K562 (cell line): ENCODE data around the gene KCNJ10. TPM values are rescaled to one million over a fixed set of nuclear protein-coding genes. Genes with fewer than 3 reads are reported as not detected.

Source experiments
- CCNT2 ChIP-seq: IDR thresholded peaks from 2 replicates; pipeline ENCODE4 v1.6.1; 2011; ENCODE audit warnings: borderline replicate concordance, low read depth, mild to moderate bottlenecking, moderate library complexity, mixed read lengths, low read length; ENCODE audit not compliant: insufficient read length; ENCODE audit errors: extremely low read depth
- CEBPZ ChIP-seq: fragments of 150-350 bp; IDR thresholded peaks from 2 replicates; pipeline ENCODE4 v1.6.1; 2014; ENCODE audit warnings: low read depth, mild to moderate bottlenecking, low read length, borderline replicate concordance
- FOS ChIP-seq: IDR thresholded peaks from 3 replicates; pipeline ENCODE4 v1.6.1; 2011; ENCODE audit not compliant: insufficient read length; ENCODE audit errors: extremely low read depth
- ID3 ChIP-seq, 2 experiments: fragments of 250-450 bp in 1 of 2; fragments of 450-650 bp in 1 of 2; sonication (Bioruptor Pico) in 1 of 2; IDR thresholded peaks; 2 replicates each; pipeline versions ENCODE4 v1.6.1 to v1.8.0; 2016 to 2021; ENCODE audit warnings: mild to moderate bottlenecking in 2 of 2, moderate library complexity in 2 of 2, missing compliant biosample characterization in 1 of 2, missing genetic modification characterization in 1 of 2
- MAX ChIP-seq: sonication (generic); formaldehyde crosslinking; IDR thresholded peaks from 2 replicates; pipeline ENCODE4 v1.9.0; 2022; ENCODE audit warnings: mild to moderate bottlenecking, missing genetic modification reagents
- MBD1 ChIP-seq: fragments of 250-450 bp; sonication (Bioruptor Pico); IDR thresholded peaks from 2 replicates; pipeline ENCODE4 v1.8.0; 2022; ENCODE audit warnings: inconsistent platforms
- NR1H2 ChIP-seq: sonication (generic); formaldehyde crosslinking; IDR thresholded peaks from 2 replicates; pipeline ENCODE4 v1.4.0; 2020; ENCODE audit warnings: mild to moderate bottlenecking, missing genetic modification reagents
- NR2C1 ChIP-seq, 2 experiments: fragments of 450-650 bp; IDR thresholded peaks; 2 replicates each; pipeline ENCODE4 v1.6.1; 2017; ENCODE audit warnings: mild to moderate bottlenecking in 2 of 2, antibody characterized with exemption in 1 of 2, inconsistent platforms in 1 of 2, missing compliant biosample characterization in 1 of 2, missing genetic modification characterization in 1 of 2
- PKNOX1 ChIP-seq: fragments of 450-650 bp; IDR thresholded peaks from 2 replicates; pipeline ENCODE4 v1.6.1; 2016
- PREB ChIP-seq: sonication (generic); formaldehyde crosslinking; IDR thresholded peaks from 2 replicates; pipeline ENCODE4 v1.8.1; 2023; ENCODE audit warnings: mild to moderate bottlenecking, missing genetic modification reagents
- TFE3 ChIP-seq: fragments of 450-650 bp; formaldehyde crosslinking; IDR thresholded peaks from 2 replicates; pipeline ENCODE4 v1.4.0; 2020; ENCODE audit warnings: mild to moderate bottlenecking, mixed read lengths
- XRCC5 ChIP-seq: fragments of 200-400 bp; formaldehyde crosslinking; IDR thresholded peaks from 2 replicates; pipeline ENCODE4 v1.6.1; 2017; ENCODE audit warnings: low read depth, mild to moderate bottlenecking, low read length
- ZNF263 ChIP-seq: sonication (generic); formaldehyde crosslinking; IDR thresholded peaks from 2 replicates; pipeline ENCODE4 v1.8.0; 2022; ENCODE audit warnings: mild to moderate bottlenecking, missing genetic modification reagents, borderline replicate concordance
- polyA plus RNA-seq, 8 experiments: library from polyadenylated mRNA; depleted of rRNA in 4 of 8; stranded (reverse) in 5 of 8; unstranded in 3 of 8; fragments of >200 nt; fragmentation: Nextera tagmentation in 2 of 8; fragmentation: Illumina TruSeq in 1 of 8; extraction: Ambion mirVana in 2 of 8; extraction: Trizol in 1 of 8; gene quantifications; 2 replicates each; pipeline versions ENCODE4 v1.2.1 to v1.2.3, GENCODE V29; 2011 to 2014; ENCODE audit warnings: inconsistent platforms in 1 of 8, missing spikeins in 1 of 8
- total RNA-seq, 7 experiments: library from RNA; depleted of rRNA in 6 of 7; stranded (reverse); fragments of >200 nt in 6 of 7; fragmentation: Illumina TruSeq in 2 of 7; extraction: Trizol in 2 of 7; gene quantifications; 2 replicates each; pipeline versions ENCODE4 v1.2.1 to v1.2.3, GENCODE V29; 2011 to 2021; ENCODE audit warnings: low replicate concordance in 1 of 7

The KCNJ10 gene
- total and polyA plus RNA-seq, 9 of the 15 experiments (the other 6 are each of a cell fraction or from before 2014, with no cell fraction given), result 0.06 to 0.11 TPM; not detected in 7

GRCh38 chr1:160031365-160032164, 38.4 kb downstream of the KCNJ10 start, which contains the start of gene PIGM (continued):
- peak; percentile 64; the same call in 1 of the 2 replicates for TF ChIP-seq CEBPZ
- no peak for TF ChIP-seq ID3 (CRISPR knock-in tag; IDR thresholded peaks at IDR 0.05)
- no peak for TF ChIP-seq ID3 (tag; IDR thresholded peaks at IDR 0.05)
- TF ChIP-seq TFE3 (CRISPR knock-in tag), result no peak
- peak; percentile 70; the same call in 1 of the 2 replicates for TF ChIP-seq XRCC5
- no peak for TF ChIP-seq FOS
- peak; percentile 62 for TF ChIP-seq MAX (CRISPR knock-in tag)
- no peak for TF ChIP-seq ZNF263 (CRISPR knock-in tag)
- 0 out of 2 replicates have a peak, but pooled peaks have one; percentile 38 for TF ChIP-seq NR1H2 (CRISPR knock-in tag)
- TF ChIP-seq CCNT2, result no peak
- no peak for TF ChIP-seq NR2C1 (IDR thresholded peaks at IDR 0.05)
- no peak for TF ChIP-seq NR2C1 (tag; IDR thresholded peaks at IDR 0.05)
- TF ChIP-seq MBD1 (CRISPR knock-in tag), result no peak
- TF ChIP-seq PKNOX1, result peak; percentile 92
- no peak for TF ChIP-seq PREB (CRISPR knock-in tag)
